Astrocyte (in vitro differentiated cells and primary cell): ENCODE results near the gene ATP10A. TPM values are rescaled to one million over a fixed set of nuclear protein-coding genes. Genes with fewer than 3 reads are reported as not detected.

Source experiments
- DNase-seq: peaks from one replicate; pipeline ENCODE4 v3.0.0-alpha.2; 2010; ENCODE audit warnings: low read depth
- FAIRE-seq: peaks from 2 replicates; lab custom pipeline; 2011; peaks lifted over from hg19 to GRCh38; lab: Jason Lieb, UNC
- H2AFZ ChIP-seq: 2 replicates; pipeline ENCODE4 v1.6.0; 2012; ENCODE audit warnings: low read depth, low read length, inconsistent platforms
- H3K27ac ChIP-seq: 2 replicates; pipeline ENCODE4 v1.5.1; 2011; ENCODE audit warnings: low read depth, low read length, inconsistent platforms
- H3K27me3 ChIP-seq: 2 replicates; pipeline ENCODE4 v1.6.0; 2011; ENCODE audit warnings: low read length, inconsistent platforms; ENCODE audit not compliant: insufficient read depth
- H3K36me3 ChIP-seq: 2 replicates; pipeline ENCODE4 v1.5.1; 2011; ENCODE audit warnings: low read length, inconsistent platforms; ENCODE audit not compliant: insufficient read depth
- H3K4me1 ChIP-seq: 2 replicates; pipeline ENCODE4 v1.5.1; 2011; ENCODE audit warnings: low read length, inconsistent platforms; ENCODE audit not compliant: insufficient read depth
- H3K4me2 ChIP-seq: 2 replicates; pipeline ENCODE4 v1.6.0; 2012; ENCODE audit warnings: low read length, inconsistent platforms
- H3K4me3 ChIP-seq: 2 replicates; pipeline ENCODE4 v1.5.1; 2011; ENCODE audit warnings: low read depth, mild to moderate bottlenecking, low read length, inconsistent platforms; ENCODE audit not compliant: insufficient read depth
- H3K79me2 ChIP-seq: 2 replicates; pipeline ENCODE4 v1.6.0; 2012; ENCODE audit warnings: mild to moderate bottlenecking, low read length, inconsistent platforms; ENCODE audit not compliant: insufficient read depth
- H3K9ac ChIP-seq: 2 replicates; pipeline ENCODE4 v1.6.0; 2012; ENCODE audit warnings: mild to moderate bottlenecking, low read length, inconsistent platforms
- H3K9me3 ChIP-seq: 2 replicates; pipeline ENCODE4 v1.5.1; 2012; ENCODE audit warnings: low read depth, mild to moderate bottlenecking, low read length, inconsistent platforms; ENCODE audit not compliant: insufficient read depth
- H4K20me1 ChIP-seq: 2 replicates; pipeline ENCODE4 v1.6.0; 2012; ENCODE audit warnings: low read length, inconsistent platforms; ENCODE audit not compliant: insufficient read depth
- H3K27ac Mint-ChIP-seq: one replicate; pipeline ENCODE4 v1.8.0; 2021; ENCODE audit warnings: mild to moderate bottlenecking, mixed read lengths; ENCODE audit not compliant: unreplicated experiment
- H3K27me3 Mint-ChIP-seq: one replicate; pipeline ENCODE4 v1.8.0; 2021; ENCODE audit warnings: low read depth, mixed read lengths; ENCODE audit not compliant: unreplicated experiment
- H3K36me3 Mint-ChIP-seq: one replicate; pipeline ENCODE4 v1.8.0; 2021; ENCODE audit warnings: low read depth, mixed read lengths; ENCODE audit not compliant: unreplicated experiment
- H3K4me1 Mint-ChIP-seq: one replicate; pipeline ENCODE4 v1.8.0; 2021; ENCODE audit warnings: low read depth, mixed read lengths; ENCODE audit not compliant: unreplicated experiment
- H3K4me3 Mint-ChIP-seq: one replicate; pipeline ENCODE4 v1.8.0; 2021; ENCODE audit warnings: mild to moderate bottlenecking, moderate library complexity, mixed read lengths; ENCODE audit not compliant: unreplicated experiment
- H3K9me3 Mint-ChIP-seq: one replicate; pipeline ENCODE4 v1.8.0; 2021; ENCODE audit warnings: mild to moderate bottlenecking, mixed read lengths; ENCODE audit not compliant: unreplicated experiment
- EZH2 ChIP-seq: IDR thresholded peaks from 2 replicates; pipeline ENCODE4 v1.6.1; 2012; ENCODE audit warnings: mild to moderate bottlenecking, low read length, inconsistent platforms; ENCODE audit not compliant: insufficient read depth
- total RNA-seq: library from RNA; stranded (reverse); gene quantifications from 2 replicates; pipeline ENCODE4 v1.2.1, GENCODE V29; 2021
- TF ChIP-seq, protein P1 (sequence below): IDR thresholded peaks from 2 replicates; pipeline ENCODE4 v1.5.1; 2011; ENCODE audit warnings: low read depth, mild to moderate bottlenecking, inconsistent platforms, low read length, moderate library complexity; ENCODE audit not compliant: insufficient read depth

The ATP10A gene
- total RNA-seq, 1 donor from 2014 or later: 21.1 TPM

DNA sequence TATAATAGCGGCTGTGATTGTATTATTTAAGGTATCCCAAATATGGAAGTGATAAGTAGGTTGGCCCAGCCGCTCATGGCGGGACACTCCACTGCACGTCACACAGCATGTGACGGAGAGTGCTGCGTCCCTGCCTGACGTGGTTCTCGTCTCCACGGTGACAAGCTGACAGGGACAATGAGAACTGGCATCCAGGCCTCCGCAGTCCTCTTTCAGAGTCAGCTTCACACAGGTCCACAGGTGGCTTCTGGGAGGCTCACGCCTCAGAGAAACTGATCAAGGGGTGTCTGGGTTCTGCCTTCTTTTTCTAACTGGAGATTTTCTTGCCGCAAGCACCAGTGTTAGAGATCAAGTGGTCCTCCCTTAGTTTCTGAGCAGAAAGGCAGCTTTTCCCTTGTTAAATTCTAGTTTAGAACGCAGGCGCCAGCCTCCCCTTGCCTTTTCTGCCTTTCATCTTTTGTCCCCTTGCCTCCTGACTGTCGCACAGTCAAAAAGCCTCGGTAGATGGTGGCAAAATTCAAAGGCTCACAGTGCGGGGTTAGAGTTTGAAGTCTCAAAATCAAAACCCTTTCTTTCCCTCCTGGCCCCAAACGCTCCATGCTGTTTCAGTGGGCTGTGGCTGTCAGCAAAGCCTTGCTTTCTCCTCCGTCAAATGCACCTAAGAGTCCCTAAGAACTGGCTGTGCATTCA, 120.9 kb downstream of the ATP10A start:
- no peaks in the 10 kb centered on the region for H3K9me3 Mint-ChIP-seq
- peaks cover 21% of the 10 kb centered on the region for H4K20me1 ChIP-seq
- H3K36me3 ChIP-seq: no peaks in the 10 kb centered on the region
- no peaks in the 10 kb centered on the region for H3K27me3 ChIP-seq
- no peaks in the 10 kb centered on the region for H3K27me3 Mint-ChIP-seq
- H3K4me2 ChIP-seq: no peak overlapping the region
- no peak overlapping the region for H3K27ac ChIP-seq
- no peak overlapping the region for H2AFZ ChIP-seq
- no peak overlapping the region for H3K4me3 Mint-ChIP-seq
- no peak overlapping the region for H3K4me3 ChIP-seq
- peaks cover 5% of the 10 kb centered on the region for H3K36me3 Mint-ChIP-seq
- no peak overlapping the region for H3K9ac ChIP-seq
- no peak for TF ChIP-seq EZH2
- TF ChIP-seq, protein P1, sequence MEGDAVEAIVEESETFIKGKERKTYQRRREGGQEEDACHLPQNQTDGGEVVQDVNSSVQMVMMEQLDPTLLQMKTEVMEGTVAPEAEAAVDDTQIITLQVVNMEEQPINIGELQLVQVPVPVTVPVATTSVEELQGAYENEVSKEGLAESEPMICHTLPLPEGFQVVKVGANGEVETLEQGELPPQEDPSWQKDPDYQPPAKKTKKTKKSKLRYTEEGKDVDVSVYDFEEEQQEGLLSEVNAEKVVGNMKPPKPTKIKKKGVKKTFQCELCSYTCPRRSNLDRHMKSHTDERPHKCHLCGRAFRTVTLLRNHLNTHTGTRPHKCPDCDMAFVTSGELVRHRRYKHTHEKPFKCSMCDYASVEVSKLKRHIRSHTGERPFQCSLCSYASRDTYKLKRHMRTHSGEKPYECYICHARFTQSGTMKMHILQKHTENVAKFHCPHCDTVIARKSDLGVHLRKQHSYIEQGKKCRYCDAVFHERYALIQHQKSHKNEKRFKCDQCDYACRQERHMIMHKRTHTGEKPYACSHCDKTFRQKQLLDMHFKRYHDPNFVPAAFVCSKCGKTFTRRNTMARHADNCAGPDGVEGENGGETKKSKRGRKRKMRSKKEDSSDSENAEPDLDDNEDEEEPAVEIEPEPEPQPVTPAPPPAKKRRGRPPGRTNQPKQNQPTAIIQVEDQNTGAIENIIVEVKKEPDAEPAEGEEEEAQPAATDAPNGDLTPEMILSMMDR: no peak
- H3K27ac Mint-ChIP-seq: no peak overlapping the region
- no peaks in the 10 kb centered on the region for H3K79me2 ChIP-seq
- DNase-seq (no peak), FAIRE-seq (no peak)
- peaks cover 10% of the 10 kb centered on the region for H3K4me1 Mint-ChIP-seq
- peaks cover 4% of the 10 kb centered on the region for H3K4me1 ChIP-seq
- no peaks in the 10 kb centered on the region for H3K9me3 ChIP-seq

DNA sequence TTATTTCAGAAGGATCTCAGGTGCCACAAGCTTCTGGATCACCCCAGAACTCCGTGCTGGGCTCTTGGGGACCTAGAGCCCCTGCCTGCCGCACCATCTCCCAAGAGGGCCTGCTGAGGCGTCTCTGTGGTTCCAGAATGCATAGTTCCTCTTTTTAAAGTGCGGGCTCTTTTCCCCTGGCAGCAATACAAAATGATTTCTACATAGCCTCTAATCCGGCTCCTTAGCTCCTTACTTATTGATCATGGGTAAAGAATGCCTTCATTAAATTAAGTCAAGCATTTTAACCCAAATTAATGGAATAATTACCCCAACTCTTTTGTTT, 121.9 kb downstream of the ATP10A start:
- Mint-ChIP-seq H3K4me3 (no peak overlapping the region), H3K27me3 (no peaks in the 10 kb centered on the region), H3K36me3 (peaks cover 5% of the 10 kb centered on the region), H3K9me3 (no peaks in the 10 kb centered on the region), H3K27ac (no peak overlapping the region), H3K4me1 (peaks cover 20% of the 10 kb centered on the region)
- Histone ChIP-seq H3K36me3 (no peaks in the 10 kb centered on the region), H3K79me2 (no peaks in the 10 kb centered on the region), H3K4me3 (no peak overlapping the region), H3K27ac (no peak overlapping the region), H3K27me3 (no peaks in the 10 kb centered on the region), H3K4me1 (peaks cover 12% of the 10 kb centered on the region), H3K4me2 (no peak overlapping the region), H4K20me1 (peaks cover 21% of the 10 kb centered on the region), H3K9me3 (no peaks in the 10 kb centered on the region), H2AFZ (no peak overlapping the region), H3K9ac (no peak overlapping the region)
- no peak for TF ChIP-seq EZH2
- TF ChIP-seq, protein P1: no peak
- DNase-seq: no peak
- FAIRE-seq: no peak
